GM18517 (cell line): ENCODE measurements around the gene CD84.
"Not testable (repeated sequence)": the region's sequence is repeated elsewhere in the genome, so short reads cannot be mapped to it uniquely, and the experiment has no call there.

Experiments
- ATAC-seq: cut with Tn5 transposase; IDR thresholded peaks from one replicate; pipeline ENCODE4 v1.9.1; 2021; ENCODE audit warnings: mild to moderate bottlenecking, moderate library complexity; ENCODE audit not compliant: unreplicated experiment

The CD84 gene

GRCh38 chr1:160575112-160575664, 4.1 kb downstream of the CD84 start:
- no peak for ATAC-seq

GRCh38 chr1:160570840-160571239, 8.5 kb downstream of the CD84 start:
- ATAC-seq, result no peak

GRCh38 chr1:160569806-160570205, 9.5 kb downstream of the CD84 start:
- ATAC-seq, result no peak

- peak; percentile 44 for ATAC-seq
Observed at GRCh38 chr1:160567858-160568682, 11.2 kb downstream of the CD84 start.

- no peak for ATAC-seq
Observed at GRCh38 chr1:160567341-160567740, 12.0 kb downstream of the CD84 start.

GRCh38 chr1:160565564-160565963, 13.7 kb downstream of the CD84 start:
- no peak for ATAC-seq

GRCh38 chr1:160563230-160563629, 16.1 kb downstream of the CD84 start:
- not testable (repeated sequence) for ATAC-seq

- ATAC-seq, result not testable (repeated sequence)
Observed at GRCh38 chr1:160562745-160563144, 16.6 kb downstream of the CD84 start.

- ATAC-seq, result no peak
Observed at GRCh38 chr1:160560806-160561205, 18.5 kb downstream of the CD84 start.

- no peak for ATAC-seq
Observed at GRCh38 chr1:160560045-160560705, 19.1 kb downstream of the CD84 start.

- ATAC-seq, result not testable (repeated sequence)
Observed at GRCh38 chr1:160559437-160559836, 19.9 kb downstream of the CD84 start.

GRCh38 chr1:160558660-160559380, 20.5 kb downstream of the CD84 start:
- ATAC-seq, result no peak

- no peak for ATAC-seq
Observed at GRCh38 chr1:160553778-160554177, 25.5 kb downstream of the CD84 start.

GRCh38 chr1:160552425-160552824, 26.9 kb downstream of the CD84 start:
- ATAC-seq, result no peak

GRCh38 chr1:160550572-160551034, 28.7 kb downstream of the CD84 start:
- no peak for ATAC-seq

- no peak for ATAC-seq
Observed at GRCh38 chr1:160549665-160550006, 29.7 kb downstream of the CD84 start.

- ATAC-seq, result peak; percentile 55
Observed at GRCh38 chr1:160548960-160549664, 30.2 kb downstream of the CD84 start.

- no peak for ATAC-seq
Observed at GRCh38 chr1:160548183-160548582, 31.1 kb downstream of the CD84 start.

GRCh38 chr1:160547422-160547821, 31.9 kb downstream of the CD84 start:
- no peak for ATAC-seq

- no peak for ATAC-seq
Observed at GRCh38 chr1:160546942-160547341, 32.4 kb downstream of the CD84 start.

- no peak for ATAC-seq
Observed at GRCh38 chr1:160544647-160545046, 34.6 kb downstream of the CD84 start.
